Ovary (tissue), 3 donors: ENCODE data around the gene INSR.

Experiments
- POLR2A ChIP-seq: fragments of 450-650 bp; IDR thresholded peaks from one replicate; pipeline ENCODE4 v1.6.1; 2017; ENCODE audit warnings: antibody characterized with exemption, mild to moderate bottlenecking, moderate library complexity
- TF ChIP-seq, protein P1 (sequence below), 3 donors: fragments of 450-650 bp in 2 of 3; fragments of 200-600 bp in 1 of 3; IDR thresholded peaks; one replicate each; pipeline versions ENCODE4 v1.5.1 to v1.8.0; 2016 to 2022; ENCODE audit warnings: antibody characterized with exemption in 3 of 3, mild to moderate bottlenecking in 1 of 3
- donor health status: DM: no; HTN: no; CAD: no.

DNA sequence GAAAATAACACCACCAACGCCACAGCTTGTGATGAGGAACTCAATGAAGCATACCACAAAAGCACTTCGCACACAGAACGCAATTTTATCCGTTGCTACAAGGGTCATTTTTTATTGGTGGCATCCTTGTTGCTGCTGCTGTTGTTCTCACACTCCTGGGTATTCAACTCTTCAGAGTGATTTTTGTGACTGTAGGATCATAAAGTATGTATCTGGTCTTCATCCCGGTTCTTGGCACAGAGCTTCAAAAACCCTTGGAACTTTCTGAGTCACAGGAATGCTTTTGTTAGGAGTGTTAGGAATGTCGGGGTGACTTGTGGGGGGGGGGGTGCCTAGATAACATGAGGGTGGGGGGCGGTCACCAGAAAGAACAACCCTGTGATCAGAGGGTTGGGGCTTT, 116.3 kb downstream of the INSR start:
- TF ChIP-seq, protein P1, sequence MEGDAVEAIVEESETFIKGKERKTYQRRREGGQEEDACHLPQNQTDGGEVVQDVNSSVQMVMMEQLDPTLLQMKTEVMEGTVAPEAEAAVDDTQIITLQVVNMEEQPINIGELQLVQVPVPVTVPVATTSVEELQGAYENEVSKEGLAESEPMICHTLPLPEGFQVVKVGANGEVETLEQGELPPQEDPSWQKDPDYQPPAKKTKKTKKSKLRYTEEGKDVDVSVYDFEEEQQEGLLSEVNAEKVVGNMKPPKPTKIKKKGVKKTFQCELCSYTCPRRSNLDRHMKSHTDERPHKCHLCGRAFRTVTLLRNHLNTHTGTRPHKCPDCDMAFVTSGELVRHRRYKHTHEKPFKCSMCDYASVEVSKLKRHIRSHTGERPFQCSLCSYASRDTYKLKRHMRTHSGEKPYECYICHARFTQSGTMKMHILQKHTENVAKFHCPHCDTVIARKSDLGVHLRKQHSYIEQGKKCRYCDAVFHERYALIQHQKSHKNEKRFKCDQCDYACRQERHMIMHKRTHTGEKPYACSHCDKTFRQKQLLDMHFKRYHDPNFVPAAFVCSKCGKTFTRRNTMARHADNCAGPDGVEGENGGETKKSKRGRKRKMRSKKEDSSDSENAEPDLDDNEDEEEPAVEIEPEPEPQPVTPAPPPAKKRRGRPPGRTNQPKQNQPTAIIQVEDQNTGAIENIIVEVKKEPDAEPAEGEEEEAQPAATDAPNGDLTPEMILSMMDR (IDR thresholded peaks at IDR 0.05) = no peak
- no peak for TF ChIP-seq POLR2A
